NCI-H69 (cell line): ENCODE measurements around the gene PPM1K.
"Not testable (repeated sequence)": the region's sequence is repeated elsewhere in the genome, so short reads cannot be mapped to it uniquely, and the experiment has no call there.

Experiments
- DNase-seq: peaks from one replicate; lab custom pipeline; 2025; lab: John Stamatoyannopoulos, UW

The PPM1K gene

GRCh38 chr4:88284439-88285234 lies at the start of gene PPM1K:
Gene PPM1K, minus strand, starts transcription at chr4:88284561. Its CDS starts 5,978 bp downstream, at chr4:88278583.
- DNase-seq = peak; percentile 90

DNA sequence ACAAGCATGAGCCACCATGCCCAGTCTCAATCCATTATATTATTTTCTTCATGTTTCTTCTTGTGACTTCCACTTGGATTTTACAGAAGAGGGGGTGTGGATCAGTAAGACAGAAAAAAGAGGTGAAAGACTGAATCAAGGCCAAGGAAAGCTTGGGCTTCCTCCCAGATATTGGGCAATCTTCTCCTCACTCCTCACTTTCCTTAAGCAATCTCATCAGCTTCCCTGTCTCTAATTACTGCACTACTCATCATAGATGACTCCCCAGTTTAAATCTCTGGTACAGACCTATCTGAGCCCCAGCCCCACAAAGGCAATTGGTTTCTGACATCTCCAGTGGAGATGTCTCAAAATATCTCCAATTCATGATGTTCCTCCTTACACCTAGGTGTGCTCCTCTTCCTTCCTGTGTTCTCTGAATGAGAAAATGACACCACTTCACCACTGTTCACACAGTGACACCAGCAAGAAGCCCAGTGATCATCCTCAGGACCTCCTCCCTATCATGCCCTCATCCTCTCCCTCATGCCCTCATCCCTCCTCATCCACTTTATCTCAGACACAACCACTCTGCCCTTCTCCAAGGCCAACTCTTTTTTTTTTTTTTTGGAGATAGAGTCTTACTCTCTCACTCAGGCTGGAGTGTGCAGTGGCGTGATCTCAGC lies 49.5 kb upstream of the PPM1K start:
- no peak for DNase-seq

DNA sequence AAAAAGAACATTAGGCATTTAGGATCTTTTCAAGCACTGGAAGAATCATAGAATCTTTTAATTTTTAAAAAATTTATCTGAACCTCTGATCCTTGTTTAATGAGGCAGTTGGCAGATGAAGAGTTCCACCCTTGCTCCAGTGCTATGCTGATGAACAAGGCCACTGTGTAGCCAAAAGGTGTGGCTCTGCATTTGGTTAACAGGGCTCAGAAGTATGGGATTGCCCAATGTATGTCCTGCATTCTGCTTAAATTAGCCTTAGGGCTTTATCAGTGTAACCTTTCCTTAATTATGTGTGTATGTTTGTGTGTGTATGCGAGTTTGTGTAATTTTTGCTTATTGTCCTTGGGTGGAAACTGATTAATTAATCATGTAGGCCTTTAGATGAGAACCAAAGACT lies 43.3 kb upstream of the PPM1K start:
- DNase-seq = no peak

- DNase-seq = no peak
Observed at GRCh38 chr4:88320780-88321373, 36.5 kb upstream of the PPM1K start.

DNA sequence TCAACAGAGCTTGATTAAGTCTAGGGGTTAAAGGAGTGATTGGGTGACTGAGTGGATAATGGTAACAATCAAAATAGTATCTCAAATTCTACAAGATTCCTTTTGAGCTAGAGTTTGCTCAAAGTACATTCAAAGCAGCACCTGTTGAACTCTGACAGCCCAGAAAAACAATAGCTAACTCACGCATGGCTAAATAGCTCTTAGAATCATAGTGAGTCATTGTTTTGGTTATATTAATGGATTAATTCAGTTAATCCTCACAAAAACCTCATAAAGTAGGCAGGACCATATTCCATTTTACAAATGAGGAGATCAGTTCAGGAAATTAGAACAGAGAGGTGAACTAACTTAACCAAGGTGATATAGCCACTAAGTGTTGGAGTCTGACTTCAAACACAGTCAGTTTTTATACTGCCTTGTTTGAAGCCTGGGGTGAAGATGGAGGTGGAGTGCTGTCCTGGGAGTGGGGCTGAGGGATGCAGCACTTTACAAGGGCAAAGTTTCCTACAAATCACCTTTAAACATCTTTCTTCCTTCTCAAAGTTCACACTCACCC lies 35.9 kb upstream of the PPM1K start:
- DNase-seq = no peak

DNA sequence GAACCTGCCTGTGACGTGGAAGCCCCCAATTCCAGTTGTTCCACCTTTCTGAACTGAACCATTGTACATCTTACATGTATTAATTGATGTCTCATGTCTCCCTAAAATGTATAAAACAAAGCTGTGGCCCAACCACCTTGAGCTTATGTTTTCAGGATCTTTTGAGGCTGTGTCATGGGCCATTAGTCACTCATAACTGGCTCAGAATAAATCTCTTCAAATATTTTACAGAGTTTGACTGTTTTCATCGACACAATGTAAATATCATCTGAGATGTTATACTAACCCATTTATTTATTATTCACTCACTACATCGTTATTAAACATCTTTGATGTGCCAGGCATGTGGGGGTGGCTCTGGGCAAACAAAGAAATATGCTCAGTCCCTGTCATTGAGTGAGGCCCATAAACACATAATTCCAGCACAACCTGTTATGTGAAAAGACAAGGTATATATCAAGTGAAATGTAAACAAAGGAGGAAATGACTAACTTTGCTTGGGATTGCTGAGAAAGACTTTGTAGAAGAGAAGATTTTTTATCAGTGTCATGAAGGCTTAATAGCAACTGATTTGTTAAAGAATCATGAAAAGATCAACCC lies 34.5 kb upstream of the PPM1K start:
- DNase-seq = no peak

DNA sequence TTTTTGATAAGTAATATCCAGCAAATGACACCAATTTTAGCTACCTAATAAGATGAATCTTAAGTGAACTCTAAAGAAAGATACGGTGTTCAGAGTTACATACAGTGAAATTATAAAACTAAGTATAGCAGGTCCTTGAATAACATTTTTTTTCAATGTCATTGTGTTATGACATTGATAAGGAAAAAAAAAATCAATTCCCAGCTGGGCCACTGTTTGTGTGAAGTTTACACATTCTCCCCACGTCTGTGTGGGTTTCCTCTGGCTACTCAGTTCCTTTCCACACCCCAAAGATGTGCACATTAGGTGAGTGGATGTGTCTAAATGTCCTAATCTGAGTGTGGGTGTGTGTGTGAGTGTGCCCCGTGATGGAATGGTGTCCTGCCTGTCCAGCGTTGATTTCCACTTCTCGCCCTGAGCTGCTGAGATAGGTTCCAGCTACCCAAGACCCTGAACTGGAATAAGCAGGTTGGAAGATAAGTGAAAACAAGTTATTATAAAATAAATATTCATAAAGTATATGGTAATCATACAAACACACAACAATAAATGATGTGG lies 31.2 kb upstream of the PPM1K start:
- DNase-seq = no peak

DNA sequence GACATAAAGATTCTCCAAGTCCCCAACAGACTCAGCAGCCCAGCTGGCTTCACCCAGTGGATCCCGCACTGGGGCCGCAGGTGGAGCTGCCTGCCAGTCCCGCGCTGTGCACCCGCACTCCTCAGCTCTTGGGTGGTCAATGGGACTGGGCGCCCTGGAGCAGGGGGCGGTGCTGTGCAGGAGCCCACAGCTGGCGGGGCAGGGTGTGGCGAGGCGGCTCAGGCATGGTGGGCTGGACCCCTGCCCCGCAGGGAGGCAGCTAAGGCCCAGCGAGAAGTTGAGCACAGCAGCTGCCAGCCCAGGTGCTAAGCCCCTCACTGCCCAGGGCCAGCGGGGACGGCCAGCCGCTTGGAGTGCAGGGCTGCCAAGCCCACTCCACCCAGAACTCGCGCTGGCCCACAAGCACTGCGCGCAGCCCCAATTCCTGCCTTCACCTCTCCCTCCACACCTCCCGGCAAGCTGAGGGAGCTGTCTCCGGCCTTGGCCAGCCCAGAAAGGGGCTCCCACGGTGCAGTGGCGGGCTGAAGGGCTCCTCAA lies 28.8 kb upstream of the PPM1K start:
- DNase-seq = not testable (repeated sequence)

GRCh38 chr4:88308587-88308986 lies 24.2 kb upstream of the PPM1K start:
- no peak for DNase-seq

- DNase-seq = no peak
Observed at GRCh38 chr4:88297725-88298454, 13.5 kb upstream of the PPM1K start.

GRCh38 chr4:88297212-88297516 lies 12.8 kb upstream of the PPM1K start:
- DNase-seq = no peak

DNA sequence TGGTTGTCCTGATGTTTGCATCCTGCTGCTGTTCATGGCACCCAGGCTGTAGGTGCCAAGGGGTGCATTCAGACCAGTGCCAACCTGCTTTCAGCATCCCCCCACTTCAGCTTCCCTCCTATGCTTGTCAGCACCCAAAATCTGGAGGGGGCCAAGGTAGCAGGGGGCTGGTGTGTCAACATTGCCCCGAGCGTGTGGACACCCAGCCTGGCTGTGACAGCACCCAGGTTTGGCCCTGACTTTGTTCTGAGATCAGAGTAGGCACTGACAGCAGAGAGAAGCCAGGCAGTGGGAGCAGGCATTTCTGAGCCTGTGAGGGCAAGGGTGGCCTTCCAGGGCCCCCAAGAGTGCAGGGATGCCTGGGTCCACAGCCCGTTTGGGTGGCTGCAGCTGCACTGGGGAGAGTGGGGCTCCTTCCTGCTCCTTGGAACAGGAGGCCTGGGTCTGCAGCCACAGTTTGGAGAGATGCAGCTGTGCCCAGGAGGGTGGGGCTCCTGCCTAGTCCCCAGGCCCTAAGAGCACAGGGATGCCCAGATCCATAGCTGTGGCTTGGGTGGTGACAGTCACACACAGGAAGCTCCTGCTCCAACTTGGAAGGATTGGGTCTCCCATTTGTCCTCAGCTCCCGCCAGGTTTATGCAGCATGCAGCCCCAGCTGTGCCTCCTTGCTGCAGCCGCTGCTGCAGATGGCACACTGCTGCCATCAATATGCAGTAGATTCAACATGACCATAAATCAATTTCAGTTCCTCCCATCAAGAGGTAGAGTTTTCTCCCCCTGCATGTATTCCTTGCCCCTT lies 12.3 kb upstream of the PPM1K start:
- DNase-seq = no peak

DNA sequence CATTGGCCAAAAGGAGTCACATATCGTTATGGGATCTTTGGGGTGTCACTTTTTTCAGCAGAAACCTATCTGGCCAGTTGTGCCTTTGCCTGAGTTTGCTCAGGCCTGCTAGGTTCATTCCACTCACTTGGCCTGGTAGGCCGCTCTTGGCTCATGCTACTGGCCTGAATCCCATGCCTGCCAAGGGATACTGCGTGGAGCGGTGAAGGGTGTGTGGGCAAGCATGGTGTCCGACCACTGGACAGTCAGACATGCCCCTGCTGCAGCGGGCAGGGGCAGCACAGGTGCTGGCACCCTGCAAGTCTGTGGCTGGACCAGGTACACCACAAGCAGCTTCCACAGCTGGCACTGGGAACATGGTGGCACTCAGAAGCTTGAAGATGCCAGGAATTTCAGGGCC lies 11.3 kb upstream of the PPM1K start:
- DNase-seq = no peak

DNA sequence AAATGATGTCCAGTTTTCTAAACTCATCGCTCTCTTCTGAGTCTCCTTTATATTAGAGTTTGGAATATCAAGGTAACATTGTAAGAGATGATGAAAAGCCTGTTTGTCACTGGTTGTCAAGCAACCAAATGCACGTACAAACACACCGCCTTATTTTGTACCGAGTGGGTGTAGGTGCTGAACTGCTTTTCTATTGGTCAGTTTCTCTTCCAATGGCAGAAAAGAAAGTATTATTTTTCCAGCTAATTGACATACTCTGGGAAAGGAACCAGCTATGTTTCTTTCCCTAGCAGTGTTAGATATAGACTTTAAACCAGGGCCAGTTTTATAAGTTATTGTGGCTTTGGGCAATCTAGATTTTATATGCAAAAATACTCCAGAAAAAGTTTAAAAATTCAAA lies 6.6 kb upstream of the PPM1K start:
- DNase-seq = peak; percentile 0

- no peak for DNase-seq
Observed at GRCh38 chr4:88286897-88287296, 2.5 kb upstream of the PPM1K start.

- no peak for DNase-seq
Observed at GRCh38 chr4:88285235-88285653, 883 bp upstream of the PPM1K start.

- peak; percentile 38 for DNase-seq
Observed at GRCh38 chr4:88283661-88284438, 511 bp downstream of the PPM1K start.

- DNase-seq = no peak
Observed at GRCh38 chr4:88280228-88280795, 4.0 kb downstream of the PPM1K start.

DNA sequence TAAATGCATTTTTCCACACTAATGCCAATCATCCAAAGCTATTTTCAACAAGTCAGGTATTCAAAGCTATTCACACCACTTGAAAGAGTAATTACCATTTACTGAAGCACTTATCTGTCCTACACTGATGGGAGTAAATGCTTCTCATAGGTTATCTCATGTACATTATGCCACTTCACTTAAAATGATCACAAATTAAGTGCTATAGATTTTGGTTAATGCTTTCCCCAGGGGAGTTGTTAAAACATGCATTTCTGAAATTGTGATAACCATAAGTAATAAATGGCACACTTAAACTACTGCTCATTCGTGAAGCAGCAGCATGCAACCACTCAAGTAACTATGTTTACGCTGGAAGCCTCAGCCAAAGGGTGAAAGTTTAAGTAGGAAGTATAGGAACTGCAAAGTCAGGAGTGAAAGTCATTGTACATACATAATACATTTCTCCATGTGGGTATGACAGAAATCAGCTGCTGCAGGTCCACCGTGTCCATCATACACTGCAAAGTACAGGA lies 6.6 kb downstream of the PPM1K start:
- DNase-seq = no peak
